ENCODE results near the gene EXOC4. TPM values are rescaled to one million over a fixed set of nuclear protein-coding genes. Genes with fewer than 3 reads are reported as not detected.

The EXOC4 gene
- total and polyA plus RNA-seq, 9 donors: 26.8 to 80.5 (median 70.7) TPM

- Histone ChIP-seq H3K4me3 (no peak overlapping the region), H3K4me1 (ENCODE audit: insufficient read depth) (peaks cover 3% of the 10 kb centered on the region), H3K27ac (no peak overlapping the region), H3K27me3 (no peaks in the 10 kb centered on the region), H3K9me3 (no peaks in the 10 kb centered on the region), H3K36me3 (no peaks in the 10 kb centered on the region)
- intact Hi-C loops (cut with DNase I): no loop called here
- DNase-seq: no peak
- TF ChIP-seq EP300 (IDR thresholded peaks at IDR 0.05) (no peak), CTCF (IDR thresholded peaks at IDR 0.05) (no peak), POLR2A (IDR thresholded peaks at IDR 0.05) (no peak)
- 98 to 99% (median 98%) methylated on average over 3 of the region's 3 CpGs for WGBS, 3 donors
These were observed 176.5 kb downstream of the EXOC4 start for GRCh38 chr7:133429371-133429770.

GRCh38 chr7:133431134-133431724 is 178.4 kb downstream of the EXOC4 start:
- H3K27me3 ChIP-seq: no peaks in the 10 kb centered on the region
- no peak for TF ChIP-seq POLR2A (IDR thresholded peaks at IDR 0.05)
- no peak for TF ChIP-seq EP300 (IDR thresholded peaks at IDR 0.05)
- no peak for TF ChIP-seq CTCF (IDR thresholded peaks at IDR 0.05)
- DNase-seq: no peak
- H3K27ac ChIP-seq: no peak overlapping the region
- H3K4me3 ChIP-seq: no peak overlapping the region
- H3K36me3 ChIP-seq: no peaks in the 10 kb centered on the region
- peaks cover 3% of the 10 kb centered on the region for H3K4me1 ChIP-seq (ENCODE audit: insufficient read depth)
- intact Hi-C loops (cut with DNase I): no loop called here
- WGBS, 3 donors: 82 to 91% (median 89%) methylated on average over 1 of the region's 1 CpG
- no peaks in the 10 kb centered on the region for H3K9me3 ChIP-seq

GRCh38 chr7:133433165-133433812 is 180.4 kb downstream of the EXOC4 start:
- Histone ChIP-seq H3K27ac (no peak overlapping the region), H3K9me3 (no peaks in the 10 kb centered on the region), H3K4me3 (no peak overlapping the region), H3K4me1 (ENCODE audit: insufficient read depth) (peaks cover 3% of the 10 kb centered on the region), H3K27me3 (no peaks in the 10 kb centered on the region), H3K36me3 (no peaks in the 10 kb centered on the region)
- DNase-seq: no peak
- WGBS, 3 donors: 96 to 97% (median 96%) methylated on average over 4 of the region's 4 CpGs
- no peak for TF ChIP-seq POLR2A (IDR thresholded peaks at IDR 0.05)
- intact Hi-C loops (cut with DNase I): no loop called here

GRCh38 chr7:133434246-133434865 is 181.5 kb downstream of the EXOC4 start:
- Histone ChIP-seq H3K36me3 (no peaks in the 10 kb centered on the region), H3K27me3 (no peaks in the 10 kb centered on the region), H3K27ac (no peak overlapping the region), H3K4me3 (no peak overlapping the region), H3K4me1 (ENCODE audit: insufficient read depth) (peaks cover 3% of the 10 kb centered on the region), H3K9me3 (no peaks in the 10 kb centered on the region)
- 30 to 41% (median 35%) methylated on average over 3 of the region's 3 CpGs for WGBS, 3 donors
- intact Hi-C loops (cut with DNase I): no loop called here
- no peak for TF ChIP-seq EP300 (IDR thresholded peaks at IDR 0.05)
- peak in 1 of 3 donors; percentile 18 for TF ChIP-seq CTCF (IDR thresholded peaks at IDR 0.05)
- DNase-seq: no peak

GRCh38 chr7:133436014-133436428 is 183.1 kb downstream of the EXOC4 start:
- 4 to 18% (median 5%) methylated on average over 3 of the region's 3 CpGs for WGBS, 3 donors
- no peaks in the 10 kb centered on the region for H3K36me3 ChIP-seq
- H3K4me3 ChIP-seq: no peak overlapping the region
- no peak for TF ChIP-seq EP300 (IDR thresholded peaks at IDR 0.05)
- TF ChIP-seq POLR2A (IDR thresholded peaks at IDR 0.05): no peak
- TF ChIP-seq CTCF (IDR thresholded peaks at IDR 0.05): no peak
- DNase-seq: peak in 2 of 5 donors; percentile 13 to 21
- H3K4me1 ChIP-seq (ENCODE audit: insufficient read depth): peaks cover 3% of the 10 kb centered on the region
- H3K9me3 ChIP-seq: no peaks in the 10 kb centered on the region
- no peak overlapping the region for H3K27ac ChIP-seq
- H3K27me3 ChIP-seq: no peaks in the 10 kb centered on the region
- intact Hi-C loops (cut with DNase I): no loop called here

Data from ovary (tissue), 9 donors.